OCI-M1 (cell line): Measurements from ENCODE around the gene ANG.

Source experiments
- DNase-seq: peaks from one replicate; lab custom pipeline; 2025; lab: John Stamatoyannopoulos, UW

ANG gene

DNA sequence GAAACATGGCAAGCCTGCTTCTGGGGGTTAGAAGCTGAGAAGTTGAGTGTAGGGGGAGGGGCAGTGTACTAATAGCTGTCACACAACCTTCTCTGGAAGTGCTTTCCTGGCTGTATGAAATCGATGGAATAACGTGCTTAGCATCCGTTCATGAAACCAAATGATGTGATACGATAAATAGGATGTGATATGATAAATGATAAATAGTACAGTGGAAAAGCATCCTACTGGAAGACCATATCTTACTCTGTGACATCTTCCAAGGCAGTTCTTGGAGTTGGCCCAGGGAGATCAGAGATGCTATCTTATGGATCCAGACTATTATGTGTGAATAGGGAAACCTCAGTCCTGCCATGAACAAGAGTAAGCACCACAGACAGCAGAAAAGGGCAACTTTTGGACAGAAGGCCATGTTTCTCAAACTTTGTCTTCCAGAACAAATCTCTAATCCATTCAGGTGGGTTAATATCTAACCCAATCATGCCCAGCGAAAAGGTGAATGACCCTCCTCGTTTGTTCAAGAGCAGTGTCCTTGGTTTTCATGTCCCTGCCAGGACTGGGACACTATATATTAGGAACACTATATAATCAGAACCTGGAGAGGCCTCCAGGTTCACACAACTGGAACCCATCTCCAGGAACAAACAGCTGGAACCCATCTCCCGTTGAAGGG, at the start of gene ANG:
Gene ANG, plus strand, starts transcription at position 598 of the 673 bp plus-strand sequence. CDS start 4,801 bp downstream, outside the sequence.
- no peak for DNase-seq

DNA sequence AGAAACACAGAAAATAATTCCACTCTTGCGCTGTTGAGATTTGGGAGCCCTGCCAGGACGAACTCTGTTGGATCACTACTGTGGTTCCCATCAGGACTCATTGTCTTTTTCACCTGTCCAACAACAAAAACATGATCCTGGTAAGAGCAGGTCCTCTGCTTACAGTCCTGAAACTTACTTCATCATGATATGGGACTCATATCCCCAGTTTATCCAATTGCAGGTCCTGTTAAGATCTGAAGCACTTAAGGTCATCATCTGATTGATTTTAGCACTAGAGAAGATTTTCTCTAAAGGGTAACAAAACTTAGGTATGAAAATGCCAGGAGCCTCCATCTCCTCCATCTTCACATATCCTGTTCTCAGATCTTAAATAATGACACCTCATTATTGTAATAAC, 47.0 kb upstream of the ANG start, which contains the start of gene OR6S1:
Gene OR6S1, minus strand, starts transcription at position 101 of the 400 bp plus-strand sequence. Its CDS starts 0 bp downstream, at position 101.
- DNase-seq: no peak

DNA sequence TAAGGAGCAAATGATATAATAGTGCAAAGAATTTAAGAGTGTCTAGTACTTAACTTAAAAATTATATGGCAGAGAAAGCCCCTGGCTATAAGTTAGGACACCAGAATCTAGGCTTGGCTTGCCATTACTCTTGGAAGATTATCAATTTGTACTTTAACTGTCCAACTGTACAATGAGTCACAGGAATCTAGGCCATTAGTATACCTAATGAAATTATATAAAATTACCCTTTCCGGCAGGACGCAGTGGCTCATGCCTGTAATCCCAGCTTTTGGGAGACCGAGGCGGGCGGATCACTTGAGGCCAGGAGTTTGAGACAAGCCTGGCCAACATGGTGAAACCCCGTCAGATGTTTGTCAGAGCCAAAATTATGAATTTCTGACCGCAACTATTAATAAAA, 46.4 kb upstream of the ANG start:
- DNase-seq: no peak

DNA sequence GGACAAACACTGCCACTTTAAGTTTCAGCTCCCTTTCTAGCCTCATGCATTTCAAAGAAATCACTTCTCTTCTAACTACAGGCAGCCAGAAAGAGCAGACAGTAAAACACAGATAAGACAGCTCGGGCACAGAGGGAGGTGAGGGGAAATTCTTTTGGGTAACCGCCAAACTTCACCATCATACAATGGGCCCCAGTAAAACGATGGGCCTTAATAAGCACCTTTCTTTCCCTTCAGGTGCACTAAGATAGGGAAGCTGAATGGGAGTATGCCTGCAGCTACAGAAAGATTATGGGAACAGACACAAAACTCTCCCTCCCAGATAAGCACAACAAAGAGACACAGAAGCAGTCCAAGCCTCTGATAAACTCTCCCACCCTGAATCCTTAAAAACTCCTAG, 45.8 kb upstream of the ANG start:
- DNase-seq: peak; percentile 34

DNA sequence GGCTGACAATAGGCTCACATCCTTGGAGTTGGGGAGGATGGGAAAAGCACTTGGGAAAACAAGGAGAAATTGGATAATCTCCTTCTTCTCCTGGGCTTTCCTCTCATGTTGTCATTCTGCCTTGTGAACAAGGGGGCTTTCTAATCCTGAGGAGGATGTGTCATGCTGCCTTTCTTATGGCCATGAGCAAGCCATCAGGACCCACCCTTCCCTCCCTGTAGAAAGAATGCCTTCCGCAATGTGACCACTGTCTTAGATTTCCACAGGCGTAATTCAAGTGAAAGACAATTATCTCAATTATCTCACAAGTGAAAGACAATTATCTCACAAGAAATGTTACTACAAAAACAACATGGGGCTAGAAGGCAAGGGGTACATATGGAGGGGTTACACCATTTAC, 44.0 kb upstream of the ANG start:
- no peak for DNase-seq

DNA sequence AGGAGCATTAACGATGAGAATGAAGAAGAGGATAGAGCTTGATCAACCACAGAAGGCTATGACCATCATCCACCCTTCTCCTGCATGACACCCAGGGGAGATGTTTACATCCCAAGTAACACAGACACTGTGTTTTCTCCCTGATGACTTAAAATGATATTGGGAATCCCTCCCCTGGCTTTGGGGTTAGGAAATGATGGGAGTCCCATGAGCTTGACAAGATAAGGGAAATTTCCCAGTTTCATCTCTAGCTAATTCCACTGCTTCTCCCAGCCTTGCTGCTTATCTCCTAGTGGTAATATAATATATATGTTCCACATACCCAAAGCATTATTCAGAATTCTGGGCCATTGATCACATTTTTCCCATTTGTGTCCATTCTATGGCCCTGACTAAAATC, 43.1 kb upstream of the ANG start:
- no peak for DNase-seq

DNA sequence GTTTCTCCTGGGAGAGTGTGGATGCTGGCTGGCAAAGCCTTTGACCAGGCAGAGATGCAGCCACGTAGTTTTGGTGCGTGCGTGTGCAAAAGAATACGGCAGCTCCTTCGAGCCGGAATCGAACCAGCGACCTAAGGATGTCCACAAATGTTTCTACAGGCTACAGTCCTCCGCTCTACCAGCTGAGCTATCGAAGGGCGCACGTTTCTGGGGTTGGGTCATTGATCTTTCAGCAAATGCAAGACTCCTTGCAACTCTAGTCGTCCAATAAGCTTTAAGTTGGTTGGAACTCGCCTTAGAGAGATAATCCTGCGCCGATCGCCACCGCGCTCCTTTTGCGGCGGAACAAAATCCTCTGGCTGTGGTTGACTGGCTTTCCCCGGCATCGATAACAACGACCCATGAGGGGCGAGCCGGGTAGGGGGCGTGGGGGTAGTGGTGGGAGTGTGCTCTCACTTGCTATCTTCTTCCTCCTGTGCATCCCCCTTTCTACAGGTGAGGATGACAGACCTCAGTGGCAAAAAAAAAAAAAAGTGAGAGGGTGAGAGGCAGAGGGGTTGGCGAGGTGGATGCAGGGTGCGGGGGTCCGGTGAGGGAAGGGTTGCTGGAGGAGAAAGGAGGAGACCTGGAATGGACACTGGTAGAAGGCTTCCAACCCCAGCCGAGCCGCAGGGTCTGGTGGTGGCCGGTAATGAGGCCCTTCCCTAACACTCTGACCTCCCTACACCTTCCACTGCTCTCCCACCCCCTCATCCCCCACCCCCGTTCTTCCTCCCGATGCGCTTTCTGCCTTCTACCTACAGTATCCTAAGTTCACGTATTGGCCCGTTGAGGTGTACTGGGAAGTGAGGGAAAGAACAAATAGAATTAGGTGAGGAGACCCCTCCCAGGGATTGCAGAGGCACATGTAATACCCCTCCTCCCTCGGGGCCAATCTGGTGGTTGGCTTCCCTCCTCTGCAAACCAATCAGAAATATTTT, 35.3 kb upstream of the ANG start:
- DNase-seq: peak; percentile 96

DNA sequence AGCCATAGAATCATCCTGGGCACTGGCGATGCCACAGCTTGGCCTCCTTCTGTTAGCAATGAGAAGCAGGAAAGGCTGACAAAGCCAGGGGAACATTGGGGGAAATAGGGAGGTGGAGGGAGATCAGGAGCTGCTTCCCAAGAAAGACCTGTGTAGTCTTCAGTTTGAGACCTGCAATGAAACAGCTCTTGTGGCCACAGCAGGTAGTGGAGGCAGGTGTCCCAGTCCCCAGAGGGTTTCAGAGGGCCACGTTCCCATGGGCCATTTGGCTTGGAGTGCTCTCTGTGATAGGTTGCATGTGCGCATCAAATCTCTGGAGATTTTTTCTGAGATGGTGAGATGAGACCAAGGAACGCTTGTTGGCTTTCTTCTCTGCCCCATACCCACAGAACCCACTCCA, 32.7 kb upstream of the ANG start:
- no peak for DNase-seq

DNA sequence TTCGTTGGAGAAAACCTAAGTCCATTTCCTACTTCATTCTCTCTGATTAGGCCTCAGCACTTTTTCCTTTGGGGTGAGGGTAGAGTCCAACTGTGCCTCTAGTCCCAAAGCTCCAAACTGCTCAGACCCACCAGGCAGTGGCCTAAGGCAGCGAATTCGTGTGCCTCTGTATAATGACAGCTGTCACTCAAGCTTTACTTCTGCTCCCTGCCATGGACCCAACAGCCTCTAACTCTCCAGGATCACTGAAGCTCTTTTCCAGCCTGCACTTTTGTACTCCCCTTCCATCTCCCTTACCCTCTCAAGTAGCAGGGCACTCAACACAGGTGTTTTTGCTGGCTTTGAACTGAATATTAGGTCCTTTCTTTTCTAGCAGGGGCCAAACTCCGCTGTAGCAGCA, 32.3 kb upstream of the ANG start:
- no peak for DNase-seq

DNA sequence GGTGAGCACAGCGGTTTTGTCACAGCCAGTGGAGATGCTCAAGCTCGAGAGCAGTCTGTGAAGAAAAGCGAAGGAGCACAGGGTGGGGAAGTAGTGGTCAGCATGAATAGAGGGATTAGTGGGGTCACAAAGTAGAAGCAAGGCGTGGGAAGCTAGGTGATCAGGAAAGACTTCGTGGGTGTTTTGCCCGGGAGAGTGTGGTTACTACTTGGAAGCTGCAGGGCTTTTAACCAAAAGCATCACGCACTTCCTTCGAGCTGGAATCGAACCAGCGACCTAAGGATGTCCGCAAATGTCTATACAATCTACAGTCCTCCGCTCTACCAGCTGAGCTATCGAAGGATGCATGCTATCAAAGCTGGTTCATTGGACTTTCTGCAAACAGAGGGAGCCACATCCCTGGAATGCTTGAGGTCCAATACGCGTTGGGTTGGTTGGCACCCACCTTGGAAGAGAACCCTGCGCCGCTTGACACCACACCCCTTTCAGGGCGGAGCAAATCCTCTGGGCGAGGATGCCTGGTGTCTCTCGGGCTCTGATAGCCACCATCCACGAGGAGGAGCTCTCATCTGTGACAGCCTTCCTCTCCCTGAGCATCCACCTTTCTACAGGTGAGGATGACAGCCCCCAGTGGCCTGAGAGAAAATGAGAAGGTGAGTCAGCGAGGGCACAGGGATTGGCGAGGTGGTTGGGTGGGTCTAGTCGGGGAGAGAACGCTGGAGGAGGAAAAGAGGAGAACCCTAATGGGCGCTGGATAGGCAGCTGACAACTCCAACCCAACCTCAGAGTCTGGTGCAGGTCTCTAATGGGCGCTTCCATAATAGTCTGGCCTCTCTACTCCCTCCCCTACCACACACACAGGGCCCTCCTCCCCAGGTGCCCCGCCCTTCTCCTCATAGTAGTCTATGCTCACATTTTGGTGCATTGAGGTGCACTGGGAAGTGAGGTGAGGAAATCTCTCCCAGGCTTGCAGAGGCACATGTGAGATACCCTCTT, 31.1 kb upstream of the ANG start:
- DNase-seq: peak; percentile 46

DNA sequence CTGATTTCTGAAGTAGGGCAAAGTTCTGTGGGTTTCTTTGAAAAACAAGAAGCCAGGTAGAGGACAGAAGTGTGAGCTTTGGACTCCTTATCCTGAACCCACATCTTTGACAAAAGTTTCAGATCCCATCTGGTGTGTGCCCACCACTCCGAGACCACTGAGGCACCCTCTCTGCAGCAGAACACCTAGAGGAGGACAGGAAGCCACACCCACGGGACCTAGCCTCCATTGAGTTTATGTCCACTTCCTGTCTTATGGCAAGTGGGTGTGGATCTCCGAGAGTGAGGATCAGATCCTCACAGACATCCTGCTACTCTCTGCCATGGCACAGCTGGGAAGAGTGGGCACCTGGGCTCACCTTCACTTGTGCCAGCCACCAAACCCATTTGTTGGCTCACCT, 30.3 kb upstream of the ANG start:
- no peak for DNase-seq

DNA sequence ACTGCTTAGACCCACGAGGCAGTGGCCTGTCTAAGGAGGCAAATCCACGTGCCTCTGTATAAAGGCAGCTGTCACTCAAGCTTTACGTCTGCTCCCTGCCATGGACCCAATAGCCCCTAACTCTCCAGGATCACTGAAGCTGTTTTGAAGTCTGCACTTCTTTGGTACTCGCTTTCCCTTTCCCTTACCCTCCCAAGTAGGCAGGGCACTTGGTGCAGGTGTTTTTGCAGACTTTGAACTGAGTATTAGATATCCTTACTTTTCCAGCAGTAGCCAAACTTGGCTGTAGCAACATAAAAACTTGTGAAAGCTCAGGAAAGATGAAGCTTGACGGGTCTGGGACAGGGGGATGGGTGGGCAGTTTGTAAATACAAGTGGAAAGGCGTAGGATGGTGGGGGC, 29.2 kb upstream of the ANG start:
- no peak for DNase-seq

DNA sequence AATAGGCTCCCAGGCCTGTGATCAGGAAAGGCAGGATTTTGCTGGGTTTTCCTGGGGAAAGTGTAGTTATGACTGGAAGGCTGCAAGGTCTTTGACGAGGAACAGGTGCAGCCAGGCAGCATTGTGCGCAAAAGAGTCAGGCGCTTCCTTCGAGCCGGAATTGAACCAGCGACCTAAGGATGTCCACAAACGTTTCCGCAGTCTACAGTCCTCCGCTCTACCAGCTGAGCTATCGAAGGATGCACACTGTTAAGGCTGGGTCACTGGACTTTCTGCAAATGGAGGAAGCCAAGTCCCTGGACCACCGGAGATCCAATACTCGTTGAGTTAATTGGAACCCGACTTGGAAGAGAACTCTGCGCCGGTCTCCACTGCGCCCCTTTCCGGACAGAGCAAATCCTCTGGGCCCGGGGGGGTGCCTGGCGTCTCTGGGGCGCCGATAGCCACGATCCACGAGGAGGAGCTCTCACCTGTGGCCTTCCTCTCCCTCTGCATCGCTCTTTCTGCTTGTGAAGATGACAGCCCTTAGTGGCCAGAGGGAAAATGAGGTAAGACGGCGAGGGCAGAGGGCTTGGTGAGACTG, 28.7 kb upstream of the ANG start:
- no peak for DNase-seq

DNA sequence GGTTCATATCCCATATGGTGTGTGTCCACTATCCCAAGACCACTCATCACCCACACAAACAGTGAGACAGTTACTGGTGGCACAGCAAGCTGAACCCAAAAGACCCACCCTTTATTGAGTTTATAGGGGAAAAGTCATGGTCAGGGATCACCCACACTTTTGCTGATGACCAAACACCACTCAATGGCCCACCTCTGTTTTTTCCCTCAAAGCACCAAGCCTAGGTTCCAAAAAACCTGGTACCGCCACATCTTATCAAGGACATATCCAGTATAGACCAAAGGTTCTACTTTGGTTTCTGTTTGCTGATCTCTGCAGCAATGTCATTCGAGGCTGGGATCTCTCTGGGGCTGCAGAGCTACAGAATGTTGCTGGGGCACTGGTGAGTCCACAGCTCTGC, 27.4 kb upstream of the ANG start:
- no peak for DNase-seq

DNA sequence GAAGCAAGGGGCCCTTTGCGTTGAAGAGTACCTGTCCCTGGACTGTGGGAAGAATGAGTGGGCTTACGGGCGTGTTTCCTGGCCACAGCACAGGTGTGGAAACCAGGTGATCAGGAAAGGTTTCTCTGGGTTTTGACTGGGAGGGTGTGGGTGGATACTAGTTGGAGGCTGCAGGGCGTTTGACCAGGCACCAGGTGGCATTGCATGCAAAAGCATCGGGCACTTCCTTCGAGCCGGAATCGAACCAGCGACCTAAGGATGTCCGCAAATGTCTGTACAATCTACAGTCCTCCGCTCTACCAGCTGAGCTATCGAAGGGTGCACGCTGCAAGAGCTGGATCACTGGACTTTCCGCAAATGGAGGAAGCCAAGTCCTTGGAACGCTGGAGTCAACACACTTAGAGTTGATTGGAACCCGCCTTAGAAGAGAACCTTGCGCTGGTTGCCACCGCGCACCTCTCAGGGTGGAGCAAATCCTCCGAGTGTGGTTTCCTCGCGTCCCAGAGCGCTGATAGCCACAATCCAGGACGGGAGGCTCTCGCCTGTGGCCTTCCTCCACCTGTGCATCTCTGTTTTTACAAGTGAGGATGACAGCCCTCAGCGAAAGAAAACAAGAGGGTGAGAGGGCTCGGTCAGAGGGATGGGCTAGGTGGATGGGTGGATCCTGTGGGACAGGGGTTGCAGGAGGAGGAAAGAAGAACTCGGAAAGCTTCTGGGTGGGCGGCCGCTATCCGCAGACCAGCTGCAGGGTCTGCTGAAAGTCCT, 25.4 kb upstream of the ANG start:
- peak; percentile 94 for DNase-seq

DNA sequence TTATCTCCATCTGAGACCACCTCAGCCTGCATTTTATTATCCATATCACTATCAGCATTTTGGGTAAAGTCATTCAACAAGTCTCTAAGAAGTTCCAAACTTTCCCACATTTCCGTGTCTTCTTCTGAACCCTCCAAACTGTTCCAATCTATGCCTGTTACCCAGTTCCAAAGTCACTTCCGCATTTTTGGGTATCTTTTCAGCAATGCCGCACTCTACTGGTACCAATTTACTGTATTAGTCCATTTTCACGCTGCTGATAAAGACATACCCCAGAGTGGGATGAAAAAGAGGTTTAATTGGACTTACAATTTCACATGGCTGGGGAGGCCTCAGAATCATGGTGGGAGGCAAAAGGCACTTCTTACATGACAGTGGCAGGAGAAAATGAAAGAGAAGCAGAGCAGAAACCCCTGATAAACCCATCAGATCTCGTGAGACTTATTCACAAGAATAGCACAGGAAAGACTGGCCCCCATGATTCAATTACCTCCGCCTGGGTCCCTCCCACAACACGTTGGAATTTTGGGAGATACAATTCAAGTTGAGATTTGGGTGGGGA, 22.1 kb upstream of the ANG start:
- peak; percentile 48 for DNase-seq

DNA sequence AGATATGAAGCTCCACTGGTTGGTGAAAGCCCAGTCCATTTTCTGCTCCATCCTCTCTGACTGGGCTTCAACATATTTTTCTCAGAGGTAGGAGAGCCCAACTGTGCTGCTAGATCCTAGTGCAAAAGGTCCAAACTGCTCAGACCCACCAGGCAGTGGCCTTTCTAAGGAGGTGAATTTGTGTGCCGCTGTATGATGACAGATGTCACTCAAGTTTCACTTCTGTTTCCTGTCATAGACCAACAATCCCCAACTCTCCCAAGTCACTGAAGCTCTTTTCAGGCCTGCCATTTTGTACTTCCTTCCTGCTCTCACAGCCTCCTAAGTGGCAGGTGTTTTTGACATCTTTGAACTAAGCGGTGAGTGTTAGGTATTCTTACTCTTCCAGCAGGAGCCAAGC, 20.6 kb upstream of the ANG start:
- no peak for DNase-seq

DNA sequence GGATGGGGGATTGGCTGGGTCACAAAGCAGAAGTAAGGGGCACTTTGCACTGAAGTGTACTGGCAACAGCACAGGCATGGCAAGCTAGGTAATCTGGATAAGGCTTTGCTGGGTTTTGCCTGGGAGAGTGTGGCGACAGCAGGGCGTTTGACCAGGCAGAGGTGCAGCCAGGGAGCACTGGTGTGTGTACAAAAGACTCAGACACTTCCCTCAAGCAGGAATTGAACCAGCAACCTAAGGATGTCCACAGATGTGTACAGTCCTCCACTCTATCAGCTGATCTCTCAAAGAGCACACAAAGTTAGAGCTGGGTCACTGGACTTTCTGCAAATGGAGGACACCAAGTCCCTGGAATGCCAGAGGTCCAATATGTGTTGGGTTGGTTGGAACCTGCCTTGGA, 19.6 kb upstream of the ANG start:
- DNase-seq: peak; percentile 26

DNA sequence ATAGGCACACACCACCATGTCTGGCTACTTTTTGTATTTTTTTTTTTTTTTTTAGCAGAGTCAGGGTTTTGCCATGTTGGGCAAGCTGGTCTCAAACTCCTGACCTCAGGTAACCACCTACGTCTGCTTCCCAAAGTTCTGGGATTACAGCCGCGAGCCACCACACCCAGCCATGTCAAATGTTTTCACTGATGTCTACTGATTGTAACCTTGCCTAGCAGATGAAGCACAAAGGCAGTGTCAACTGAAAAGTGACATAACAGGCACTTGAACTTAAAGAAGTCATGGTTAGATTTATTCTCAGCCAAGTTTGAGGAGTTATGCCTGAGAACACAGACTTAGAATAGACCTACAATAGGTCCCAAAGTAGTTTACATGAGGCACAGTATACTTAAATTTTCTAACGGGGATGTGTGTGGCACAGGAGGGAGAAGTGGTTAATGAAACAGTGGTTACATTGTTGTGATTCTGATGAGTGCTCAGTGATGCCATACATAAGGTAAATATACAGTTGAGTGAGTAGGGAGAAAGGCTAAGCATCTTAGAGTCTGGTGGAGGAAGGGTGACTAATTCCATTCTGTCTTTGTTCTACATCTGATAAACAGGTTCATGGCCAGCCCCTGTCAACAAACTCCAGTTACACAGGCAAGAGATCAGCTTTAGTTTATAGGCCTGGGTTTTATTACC, 16.8 kb upstream of the ANG start:
- DNase-seq: no peak

DNA sequence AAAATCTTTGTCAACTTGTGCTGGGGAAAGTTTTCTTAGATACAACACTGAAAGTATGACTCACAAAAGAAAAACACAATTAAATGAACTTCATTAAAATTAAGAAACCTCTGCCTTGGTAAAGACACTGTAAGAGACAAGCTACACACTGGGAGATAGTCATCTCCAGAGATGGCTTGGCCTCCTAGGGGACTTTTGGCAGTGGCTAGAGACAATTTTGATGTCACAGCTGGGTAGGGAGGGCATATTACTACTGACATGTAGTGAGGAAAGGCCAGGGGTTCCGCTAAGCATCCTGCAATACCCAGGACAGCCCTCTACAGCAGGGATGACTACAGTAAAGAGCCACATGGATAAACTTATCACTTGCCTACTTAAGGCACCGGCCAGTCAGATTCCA, 12.9 kb upstream of the ANG start:
- no peak for DNase-seq
